Heart left ventricle (tissue), 13 donors: Measurements from ENCODE around the gene DPYSL3.

Source experiments
- POLR2A ChIP-seq, 2 donors: fragments of 450-650 bp; IDR thresholded peaks; one replicate each; pipeline ENCODE4 v1.6.1; 2017; ENCODE audit warnings: antibody characterized with exemption in 2 of 2, mild to moderate bottlenecking in 2 of 2, moderate library complexity in 2 of 2
- TF ChIP-seq, protein P1 (sequence below), 12 donors: fragments of 200-600 bp; sonication (generic) in 4 of 12; IDR thresholded peaks; one replicate each; pipeline versions ENCODE4 v1.5.0 to v1.8.0; 2018 to 2022; ENCODE audit warnings: antibody characterized with exemption in 12 of 12, mild to moderate bottlenecking in 5 of 12
- donor health status: ischemic (EF 13 %, LVEDD 7.1; RV severe dilation, severe dysfunction).
- donor health status: DM: no; HTN: yes; CAD: no.
- donor health status: DM: no; HTN: no; CAD: no.
- donor health status: ischemic (EF 25% LVEDD 6.9; RV normal size, moderate dysfunction).
- donor health status: ischemic (EF 25% LVEDD 5.7; RV mildly dilated, moderate dysfunction).
- donor health status: ischemic (EF 35%, LVEDD 5.7; RV mildly dilated, moderate dysfunction).
- donor health status: nonischemic (EF 11% LVEDD 7.7; RV severe dilation, severe dysfunction).
- donor health status: DM: yes; HTN: yes; CAD: no.
- donor health status: PGD.
- donor health status: ischemic (EF 29% LVEDD 5.4; RV normal size, mild dysfunction).
- donor health status: nonischemic (EF 23%, LVEDD 6.1; RV moderate dilation, normal function).

DNA sequence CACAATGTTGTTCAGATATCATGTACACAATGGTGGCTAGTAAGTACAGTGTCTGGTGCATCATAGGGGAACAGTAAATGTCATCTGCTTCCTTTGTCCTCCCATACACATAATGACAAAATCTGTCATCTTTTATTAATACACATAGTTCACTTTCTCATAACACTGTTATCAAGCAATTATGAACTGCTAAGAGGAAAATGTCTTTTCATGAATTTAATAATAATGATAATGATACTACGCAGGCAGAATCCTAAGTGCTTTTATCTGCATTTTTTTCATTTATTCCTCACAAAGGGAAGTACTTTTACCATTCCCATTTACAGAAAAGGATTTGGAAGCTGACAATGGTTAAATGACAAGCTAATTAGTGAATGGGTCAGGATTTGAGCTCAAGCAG lies 35.7 kb downstream of the DPYSL3 start:
- TF ChIP-seq POLR2A (IDR thresholded peaks at IDR 0.05), result no peak
- TF ChIP-seq, protein P1, sequence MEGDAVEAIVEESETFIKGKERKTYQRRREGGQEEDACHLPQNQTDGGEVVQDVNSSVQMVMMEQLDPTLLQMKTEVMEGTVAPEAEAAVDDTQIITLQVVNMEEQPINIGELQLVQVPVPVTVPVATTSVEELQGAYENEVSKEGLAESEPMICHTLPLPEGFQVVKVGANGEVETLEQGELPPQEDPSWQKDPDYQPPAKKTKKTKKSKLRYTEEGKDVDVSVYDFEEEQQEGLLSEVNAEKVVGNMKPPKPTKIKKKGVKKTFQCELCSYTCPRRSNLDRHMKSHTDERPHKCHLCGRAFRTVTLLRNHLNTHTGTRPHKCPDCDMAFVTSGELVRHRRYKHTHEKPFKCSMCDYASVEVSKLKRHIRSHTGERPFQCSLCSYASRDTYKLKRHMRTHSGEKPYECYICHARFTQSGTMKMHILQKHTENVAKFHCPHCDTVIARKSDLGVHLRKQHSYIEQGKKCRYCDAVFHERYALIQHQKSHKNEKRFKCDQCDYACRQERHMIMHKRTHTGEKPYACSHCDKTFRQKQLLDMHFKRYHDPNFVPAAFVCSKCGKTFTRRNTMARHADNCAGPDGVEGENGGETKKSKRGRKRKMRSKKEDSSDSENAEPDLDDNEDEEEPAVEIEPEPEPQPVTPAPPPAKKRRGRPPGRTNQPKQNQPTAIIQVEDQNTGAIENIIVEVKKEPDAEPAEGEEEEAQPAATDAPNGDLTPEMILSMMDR (IDR thresholded peaks at IDR 0.05), result no peak
